Fibroblast of pulmonary artery (primary cell): ENCODE data around the gene SNX13.
"Not testable (repeated sequence)": the region's sequence is repeated elsewhere in the genome, so short reads cannot be mapped to it uniquely, and the experiment has no call there.

Source experiments
- DNase-seq: peaks from one replicate; pipeline ENCODE4 v3.0.0-alpha.2; 2010; ENCODE audit warnings: low read depth
- H3K4me3 ChIP-seq: replicated peaks from 2 replicates; pipeline ENCODE4 v1.5.1; 2011; ENCODE audit warnings: low read depth, mild to moderate bottlenecking, control low read depth, low read length, moderate library complexity
- CTCF ChIP-seq: IDR thresholded peaks from 2 replicates; pipeline ENCODE4 v1.5.1; 2011; ENCODE audit warnings: mild to moderate bottlenecking, control low read depth, low read length, inconsistent platforms; ENCODE audit errors: missing control alignments

Gene SNX13

GRCh38 chr7:17829001-17829400 is 111.3 kb downstream of the SNX13 start:
- no peak overlapping the region for H3K4me3 ChIP-seq
- DNase-seq, result no peak
- TF ChIP-seq CTCF, result no peak

GRCh38 chr7:17822547-17823173 is 117.6 kb downstream of the SNX13 start:
- TF ChIP-seq CTCF, result no peak
- DNase-seq, result no peak
- no peak overlapping the region for H3K4me3 ChIP-seq

- no peak overlapping the region for H3K4me3 ChIP-seq
- DNase-seq, result no peak
- no peak for TF ChIP-seq CTCF
Observed at GRCh38 chr7:17816903-17817302, 123.4 kb downstream of the SNX13 start.

- TF ChIP-seq CTCF, result no peak
- DNase-seq, result no peak
- H3K4me3 ChIP-seq, result no peak overlapping the region
Observed at GRCh38 chr7:17815318-17815717, 125.0 kb downstream of the SNX13 start.

- no peak for DNase-seq
- H3K4me3 ChIP-seq, result no peak overlapping the region
Observed at GRCh38 chr7:17814058-17814457, 126.2 kb downstream of the SNX13 start.

GRCh38 chr7:17809215-17809614 is 131.1 kb downstream of the SNX13 start:
- not testable (repeated sequence) for H3K4me3 ChIP-seq, DNase-seq

More at GRCh38 chr7:17814058-17814457, 126.2 kb downstream of the SNX13 start:
- TF ChIP-seq CTCF, result no peak

- no peak for DNase-seq
- no peak for TF ChIP-seq CTCF
- no peak overlapping the region for H3K4me3 ChIP-seq
Observed at GRCh38 chr7:17807242-17807641, 133.1 kb downstream of the SNX13 start.
